Endodermal cell (in vitro differentiated cells): ENCODE measurements around the gene PDE6D. TPM values are rescaled to one million over a fixed set of nuclear protein-coding genes. Genes with fewer than 3 reads are reported as not detected.

Experiments
- DNase-seq: peaks from one replicate; pipeline ENCODE4 v3.0.0-alpha.2; 2017
- H3K27ac ChIP-seq: 2 replicates; pipeline ENCODE4 v1.5.1; 2013; ENCODE audit warnings: mild to moderate bottlenecking, low read depth, low read length, moderate library complexity
- H3K27me3 ChIP-seq: 2 replicates; pipeline ENCODE4 v1.6.1; 2013; ENCODE audit warnings: mild to moderate bottlenecking, low read length, moderate library complexity; ENCODE audit not compliant: insufficient read depth, control insufficient read depth, poor library complexity, severe bottlenecking
- H3K36me3 ChIP-seq: 2 replicates; pipeline ENCODE4 v1.7.0; 2013; ENCODE audit warnings: mild to moderate bottlenecking, low read length, moderate library complexity; ENCODE audit not compliant: control insufficient read depth, insufficient read depth
- H3K4me1 ChIP-seq: one replicate; pipeline ENCODE4 v1.7.0; 2013; ENCODE audit warnings: low read length; ENCODE audit not compliant: control insufficient read depth, insufficient read depth
- H3K4me3 ChIP-seq: 2 replicates; pipeline ENCODE4 v1.5.1; 2013; ENCODE audit warnings: mild to moderate bottlenecking, low read length, moderate library complexity
- H3K9ac ChIP-seq: 2 replicates; pipeline ENCODE4 v1.6.1; 2013; ENCODE audit warnings: mild to moderate bottlenecking, low read length, moderate library complexity; ENCODE audit not compliant: poor library complexity, severe bottlenecking; ENCODE audit errors: extremely low read depth
- H3K9me3 ChIP-seq: 2 replicates; pipeline ENCODE4 v1.6.1; 2013; ENCODE audit warnings: mild to moderate bottlenecking, low read length, moderate library complexity; ENCODE audit not compliant: control insufficient read depth
- H3K27ac Mint-ChIP-seq: 2 replicates; pipeline ENCODE4 v1.8.0; 2020; ENCODE audit warnings: mixed read lengths
- H3K27me3 Mint-ChIP-seq: 2 replicates; pipeline ENCODE4 v1.8.0; 2021; ENCODE audit warnings: mild to moderate bottlenecking, mixed read lengths; ENCODE audit not compliant: insufficient read depth
- H3K36me3 Mint-ChIP-seq: 2 replicates; pipeline ENCODE4 v1.8.0; 2020; ENCODE audit warnings: low read depth, mixed read lengths
- H3K4me1 Mint-ChIP-seq: 2 replicates; pipeline ENCODE4 v1.8.0; 2020; ENCODE audit warnings: mixed read lengths
- H3K4me3 Mint-ChIP-seq: 2 replicates; pipeline ENCODE4 v1.8.0; 2020; ENCODE audit warnings: mild to moderate bottlenecking, moderate library complexity, mixed read lengths
- H3K9me3 Mint-ChIP-seq: 2 replicates; pipeline ENCODE4 v1.8.0; 2020; ENCODE audit warnings: mild to moderate bottlenecking, mixed read lengths
- CTCF ChIP-seq: fragments of 200-600 bp; sonication (generic); conservative IDR thresholded peaks from 2 replicates; pipeline ENCODE4 v1.5.0; 2021; ENCODE audit warnings: antibody characterized with exemption, mild to moderate bottlenecking
- WGBS, 2 experiments: methylation state at CpG; one replicate each; pipeline versions ENCODE4 v1.1.5 to v1.1.7; 2013; ENCODE audit warnings: missing lambda C conversion rate in 2 of 2, mixed read lengths in 1 of 2; ENCODE audit not compliant: insufficient coverage in 1 of 2, insufficient read length in 1 of 2; 5-methylcytosine and 5-hydroxymethylcytosine counted together
- total RNA-seq, 2 donors: library from RNA; stranded (reverse); fragmentation: NEBNext Ultra II Directional in 1 of 2; extraction: Animal tissue kit (Norgen Biotek cat#: 25700) in 1 of 2; gene quantifications; 2 replicates in 1 of 2; 3 replicates in 1 of 2; pipeline ENCODE4 v1.2.1, GENCODE V29; 2021

The PDE6D gene
- total RNA-seq, 2 donors from 2014 or later, result 24.7 to 25.5 TPM

- H3K36me3 ChIP-seq, result no peaks in the 10 kb centered on the region
- Mint-ChIP-seq H3K27ac (no peak overlapping the region), H3K36me3 (peaks cover 11% of the 10 kb centered on the region), H3K4me1 (peaks cover 5% of the 10 kb centered on the region), H3K4me3 (no peak overlapping the region), H3K27me3 (no peaks in the 10 kb centered on the region), H3K9me3 (no peaks in the 10 kb centered on the region)
- H3K4me3 ChIP-seq, result no peak overlapping the region
- no peaks in the 10 kb centered on the region for H3K9me3 ChIP-seq
- H3K27me3 ChIP-seq, result no peaks in the 10 kb centered on the region
- peak; percentile 45 for DNase-seq
- no peak overlapping the region for H3K27ac ChIP-seq
- 63 to 71% methylated on average over 3 to 4 of the region's 4 CpGs for WGBS, 2 experiments
- H3K9ac ChIP-seq, result no peak overlapping the region
- H3K4me1 ChIP-seq, result no peaks in the 10 kb centered on the region
- no peak for TF ChIP-seq CTCF
Measured at GRCh38 chr2:231727621-231728020, 53.5 kb downstream of the PDE6D start.

GRCh38 chr2:231726276-231726675 is 54.8 kb downstream of the PDE6D start:
- H3K36me3 ChIP-seq, result no peaks in the 10 kb centered on the region
- no peaks in the 10 kb centered on the region for H3K9me3 Mint-ChIP-seq
- TF ChIP-seq CTCF, result no peak
- H3K27ac Mint-ChIP-seq, result no peak overlapping the region
- DNase-seq, result no peak
- no peaks in the 10 kb centered on the region for H3K27me3 ChIP-seq
- WGBS, 2 experiments, result 92 to 94% methylated on average over 4 to 8 of the region's 8 CpGs
- H3K4me3 ChIP-seq, result no peak overlapping the region
- H3K27me3 Mint-ChIP-seq, result no peaks in the 10 kb centered on the region
- no peaks in the 10 kb centered on the region for H3K9me3 ChIP-seq
- peaks cover 2% of the 10 kb centered on the region for H3K36me3 Mint-ChIP-seq
- H3K4me3 Mint-ChIP-seq, result no peak overlapping the region
- no peak overlapping the region for H3K9ac ChIP-seq
- H3K27ac ChIP-seq, result no peak overlapping the region
- H3K4me1 Mint-ChIP-seq, result peaks cover 6% of the 10 kb centered on the region
- H3K4me1 ChIP-seq, result no peaks in the 10 kb centered on the region

GRCh38 chr2:231725476-231725875 is 55.6 kb downstream of the PDE6D start:
- no peak overlapping the region for H3K9ac ChIP-seq
- H3K9me3 ChIP-seq, result no peaks in the 10 kb centered on the region
- no peak for TF ChIP-seq CTCF
- Mint-ChIP-seq H3K36me3 (no peaks in the 10 kb centered on the region), H3K4me1 (peaks cover 6% of the 10 kb centered on the region), H3K27ac (no peak overlapping the region), H3K9me3 (no peaks in the 10 kb centered on the region), H3K4me3 (no peak overlapping the region), H3K27me3 (no peaks in the 10 kb centered on the region)
- H3K27ac ChIP-seq, result no peak overlapping the region
- no peak overlapping the region for H3K4me3 ChIP-seq
- no peaks in the 10 kb centered on the region for H3K4me1 ChIP-seq
- DNase-seq, result no peak
- no peaks in the 10 kb centered on the region for H3K27me3 ChIP-seq
- WGBS, 2 experiments, result 94 to 95% methylated on average over 10 of the region's 10 CpGs
- no peaks in the 10 kb centered on the region for H3K36me3 ChIP-seq
